GM21381 (cell line): ENCODE measurements around the gene DUS1L.

Experiments
- ATAC-seq: cut with Tn5 transposase; IDR thresholded peaks from one replicate; pipeline ENCODE4 v1.9.1; 2021; ENCODE audit warnings: mild to moderate bottlenecking, moderate library complexity; ENCODE audit not compliant: unreplicated experiment

DUS1L gene

GRCh38 chr17:82088838-82089722 lies 23.5 kb upstream of the DUS1L start:
- no peak for ATAC-seq

GRCh38 chr17:82087961-82088837 lies 22.6 kb upstream of the DUS1L start:
- ATAC-seq = no peak

GRCh38 chr17:82086941-82087906 lies 21.6 kb upstream of the DUS1L start:
- no peak for ATAC-seq

GRCh38 chr17:82085931-82086764 lies 20.5 kb upstream of the DUS1L start:
- no peak for ATAC-seq

GRCh38 chr17:82085031-82085861 lies 19.6 kb upstream of the DUS1L start:
- no peak for ATAC-seq

- ATAC-seq = no peak
These were observed 18.9 kb upstream of the DUS1L start for GRCh38 chr17:82084373-82085030.

GRCh38 chr17:82083533-82084359 lies 18.1 kb upstream of the DUS1L start:
- no peak for ATAC-seq

- no peak for ATAC-seq
These were observed 17.4 kb upstream of the DUS1L start for GRCh38 chr17:82083009-82083408.

- ATAC-seq = no peak
These were observed 16.9 kb upstream of the DUS1L start for GRCh38 chr17:82082456-82082855.

- no peak for ATAC-seq
These were observed 16.4 kb upstream of the DUS1L start for GRCh38 chr17:82081966-82082365.

- ATAC-seq = no peak
These were observed 15.9 kb upstream of the DUS1L start for GRCh38 chr17:82081546-82081945.

- no peak for ATAC-seq
These were observed 15.3 kb upstream of the DUS1L start for GRCh38 chr17:82080789-82081464.

- ATAC-seq = no peak
These were observed 14.6 kb upstream of the DUS1L start for GRCh38 chr17:82080048-82080788.

- ATAC-seq = no peak
These were observed 13.5 kb upstream of the DUS1L start for GRCh38 chr17:82079001-82079677.

- ATAC-seq = no peak
These were observed 12.8 kb upstream of the DUS1L start for GRCh38 chr17:82078433-82078832.
